Right forelimb (tissue), 1 donor: ENCODE data around the gene IL6ST.
"Not testable (repeated sequence)": the region's sequence is repeated elsewhere in the genome, so short reads cannot be mapped to it uniquely, and the experiment has no call there.

Experiments
- DNase-seq: peaks from one replicate; pipeline ENCODE4 v3.0.0-alpha.2; 2018

IL6ST gene

DNA sequence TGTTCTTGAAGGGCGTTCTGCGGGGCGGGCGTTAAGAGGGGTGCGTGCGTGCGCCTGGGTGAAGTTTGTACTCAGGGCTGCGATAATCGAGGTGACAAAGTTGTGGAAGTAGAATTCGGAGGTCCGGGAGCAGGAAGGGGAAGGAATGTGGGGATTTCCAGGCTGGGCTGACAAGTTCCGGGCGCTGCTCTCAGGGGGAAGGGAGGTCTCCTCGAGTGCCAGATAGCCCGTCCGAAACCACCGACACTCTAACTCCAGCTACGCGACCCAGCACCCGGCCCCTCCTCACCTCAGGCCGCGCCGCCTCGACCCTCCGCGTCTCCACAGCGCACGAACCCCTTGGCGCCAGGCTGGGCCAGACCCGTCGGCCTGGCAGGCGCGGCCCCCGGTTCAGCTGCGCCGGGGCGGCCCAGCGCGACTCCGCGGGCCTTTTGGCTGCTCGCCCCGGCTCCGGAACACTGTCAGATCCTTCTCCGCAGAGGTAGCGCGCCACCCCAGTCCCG is at the start of gene IL6ST:
Gene IL6ST (minus strand): TSS at position 469 of the 503 bp plus-strand sequence. CDS start 18,685 bp downstream, outside the sequence.
- no peak for DNase-seq

DNA sequence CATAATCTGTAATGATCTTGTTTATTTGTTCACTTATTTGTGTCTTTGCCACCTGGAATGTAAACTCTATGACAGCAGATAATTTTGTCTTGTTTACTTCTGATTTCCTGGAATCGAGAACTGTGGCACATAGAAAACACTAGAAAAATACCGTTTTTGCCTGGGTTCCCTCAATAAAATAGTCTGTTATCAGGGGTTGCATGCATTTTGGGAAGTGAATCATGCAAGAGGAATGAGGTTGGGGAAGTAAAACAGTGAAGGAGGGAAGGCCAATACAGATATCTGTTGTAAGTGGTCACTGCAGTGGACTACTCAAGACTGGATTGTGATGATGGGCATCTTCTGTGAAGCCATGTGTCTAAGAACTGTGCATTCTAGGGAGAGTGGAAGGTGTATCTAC is 45.2 kb upstream of the IL6ST start:
- no peak for DNase-seq

DNA sequence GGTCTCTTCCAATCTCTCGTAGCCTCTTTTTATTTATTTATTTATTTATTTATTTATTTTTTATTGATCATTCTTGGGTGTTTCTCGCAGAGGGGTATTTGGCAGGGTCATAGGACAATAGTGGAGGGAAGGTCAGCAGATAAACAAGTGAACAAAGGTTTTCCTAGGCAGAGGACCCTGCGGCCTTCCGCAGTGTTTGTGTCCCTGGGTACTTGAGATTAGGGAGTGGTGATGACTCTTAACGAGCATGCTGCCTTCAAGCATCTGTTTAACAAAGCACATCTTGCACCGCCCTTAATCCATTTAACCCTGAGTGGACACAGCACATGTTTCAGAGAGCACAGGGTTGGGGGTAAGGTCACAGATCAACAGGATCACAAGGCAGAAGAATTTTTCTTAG is 43.4 kb upstream of the IL6ST start:
- not testable (repeated sequence) for DNase-seq

- DNase-seq = no peak
Measured at GRCh38 chr5:56037531-56038010, 42.8 kb upstream of the IL6ST start.

DNA sequence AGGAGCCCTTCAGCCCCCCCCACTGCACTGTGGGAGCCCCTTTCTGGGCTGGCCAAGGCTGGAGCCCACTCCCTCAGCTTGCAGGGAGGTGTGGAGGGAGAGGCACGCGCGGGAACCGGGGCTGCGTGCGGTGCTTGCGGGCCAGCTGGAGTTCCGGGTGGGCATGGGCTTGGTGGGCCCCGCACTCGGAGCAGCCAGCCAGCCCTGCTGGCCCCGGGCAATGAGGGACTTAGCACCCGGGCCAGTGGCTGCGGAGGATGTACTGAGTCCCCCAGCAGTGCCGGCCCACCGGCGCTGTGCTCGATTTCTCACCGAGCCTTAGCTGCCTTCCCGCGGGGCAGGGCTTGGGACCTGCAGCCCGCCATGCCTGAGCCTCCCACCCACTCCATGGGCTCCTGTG is 40.6 kb upstream of the IL6ST start:
- not testable (repeated sequence) for DNase-seq

DNA sequence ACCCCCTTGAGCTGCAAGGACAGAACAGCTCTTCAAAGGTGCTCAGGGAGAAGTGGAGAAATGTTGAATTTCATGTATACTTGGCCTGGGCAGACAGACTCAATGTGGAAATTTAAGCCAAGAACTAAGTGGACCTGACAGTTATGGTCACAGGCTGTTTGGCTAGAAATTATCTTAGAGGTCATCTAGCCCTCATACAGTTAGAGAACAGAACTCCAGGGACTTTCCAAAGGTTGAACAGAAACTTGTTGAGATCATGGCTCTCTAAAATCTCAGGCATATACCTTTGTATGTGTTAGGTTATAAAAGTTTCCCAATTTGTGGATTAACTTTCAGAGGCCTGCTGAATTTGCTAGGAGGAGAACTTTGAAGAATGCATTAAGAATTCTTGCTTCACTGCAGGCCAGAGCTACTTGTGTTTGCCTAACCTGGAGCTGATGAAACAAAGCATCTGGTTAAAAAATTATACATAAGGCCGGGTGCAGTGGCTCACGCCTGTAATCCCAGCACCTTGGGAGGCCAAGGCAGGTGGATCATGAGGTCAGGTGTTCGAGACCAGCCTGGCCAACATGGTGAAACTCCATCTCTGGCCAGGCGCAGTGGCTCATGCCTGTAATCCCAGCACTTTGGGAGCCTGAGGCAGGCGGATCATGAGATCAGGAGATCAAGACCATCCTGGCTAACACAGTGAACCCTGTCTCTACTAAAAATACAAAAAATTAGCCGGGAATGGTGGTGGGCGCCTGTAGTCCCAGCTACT is 35.3 kb upstream of the IL6ST start:
- DNase-seq = not testable (repeated sequence)

DNA sequence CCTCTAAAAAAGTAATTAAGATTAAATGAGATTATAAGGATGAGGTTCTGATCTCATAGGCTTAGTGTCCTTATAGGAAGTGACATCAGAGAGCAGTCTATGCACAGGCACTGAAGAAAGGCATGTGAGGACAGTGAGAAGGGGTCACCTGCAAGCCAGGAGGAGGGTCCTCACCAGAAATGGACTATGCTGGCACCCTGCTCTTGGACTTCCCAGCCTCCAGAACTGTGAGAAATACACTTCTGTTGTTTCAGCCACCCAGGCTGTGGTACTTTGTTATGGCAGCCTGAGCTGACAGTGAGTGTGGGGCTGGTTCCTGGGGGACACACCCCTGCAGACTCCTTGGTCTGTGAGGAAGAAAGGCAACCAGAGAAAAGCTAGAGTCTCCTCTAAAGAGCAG is 34.7 kb upstream of the IL6ST start:
- no peak for DNase-seq

DNA sequence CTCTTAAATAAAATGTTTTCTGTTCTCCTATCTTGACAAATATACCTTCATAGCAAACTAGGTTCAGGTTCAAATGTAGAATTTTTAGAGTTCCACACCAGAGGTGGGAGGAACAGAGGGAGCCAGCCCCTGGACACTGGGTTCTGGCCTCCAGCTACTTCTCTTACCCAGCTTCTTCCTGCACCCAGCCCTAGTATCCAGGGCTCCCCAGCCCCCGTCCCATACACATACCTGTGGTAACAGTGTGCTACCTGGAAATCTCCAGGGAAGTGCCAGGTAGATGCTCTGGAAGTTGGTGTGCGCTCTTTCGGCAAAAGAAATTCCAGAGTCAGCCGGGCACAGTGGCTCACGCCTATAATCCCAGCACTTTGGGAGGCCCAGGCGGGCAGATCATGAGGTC is 33.9 kb upstream of the IL6ST start:
- DNase-seq = no peak

DNA sequence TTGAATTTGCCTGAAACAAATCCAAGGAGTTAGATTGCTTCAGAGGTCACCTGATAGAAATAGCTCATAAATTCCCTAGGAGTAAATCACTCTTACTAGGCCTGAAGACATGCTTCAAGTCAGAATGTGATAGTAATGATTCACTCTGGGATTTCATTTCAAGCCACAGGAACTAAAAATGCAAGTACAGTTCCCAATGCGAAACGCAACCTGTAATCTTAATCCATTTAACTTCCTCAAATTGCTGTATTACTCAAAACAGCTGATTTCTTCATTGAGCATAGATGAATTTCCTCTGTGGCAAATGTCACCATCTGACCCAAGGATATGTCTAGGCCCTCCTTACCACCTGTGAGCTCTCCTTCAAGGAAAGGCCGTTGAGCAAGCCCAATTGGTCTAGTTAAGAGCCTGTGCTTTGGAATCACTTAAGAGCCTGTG is 32.1 kb upstream of the IL6ST start:
- DNase-seq = no peak

DNA sequence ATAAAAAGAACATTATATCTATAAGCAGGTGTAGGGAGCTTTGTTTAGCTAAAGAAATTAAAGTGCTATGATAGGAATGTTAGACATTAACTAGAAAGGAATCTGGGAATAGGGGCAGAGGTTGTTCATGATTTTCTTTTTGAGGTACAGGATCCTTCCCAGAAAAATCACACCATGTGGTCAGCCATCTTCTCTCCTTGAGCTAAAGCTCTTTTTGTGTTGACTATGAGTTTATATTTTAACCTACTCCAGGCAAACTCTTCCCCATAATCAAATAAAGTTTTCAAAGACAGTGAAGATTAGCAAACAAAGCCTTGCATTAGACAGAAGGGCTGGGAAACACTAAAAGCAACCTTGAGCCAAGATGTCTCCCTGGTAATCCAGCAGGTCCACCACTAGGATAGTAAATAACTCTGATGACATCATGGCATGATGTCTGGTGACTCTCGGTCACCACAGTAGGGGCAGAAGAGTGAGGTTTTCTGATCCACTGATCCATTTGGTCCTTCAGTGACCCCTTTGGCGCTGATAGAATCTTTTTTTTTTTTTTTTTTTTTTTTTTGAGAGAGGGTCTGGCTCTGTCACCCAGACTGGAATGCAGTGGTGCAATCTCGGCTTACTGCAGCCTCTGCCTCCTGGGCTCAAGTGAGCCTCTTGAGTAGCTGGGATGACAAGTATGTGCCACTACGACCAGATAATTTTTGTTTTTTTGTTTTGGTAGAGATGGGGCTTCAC is 30.6 kb upstream of the IL6ST start:
- DNase-seq = no peak

DNA sequence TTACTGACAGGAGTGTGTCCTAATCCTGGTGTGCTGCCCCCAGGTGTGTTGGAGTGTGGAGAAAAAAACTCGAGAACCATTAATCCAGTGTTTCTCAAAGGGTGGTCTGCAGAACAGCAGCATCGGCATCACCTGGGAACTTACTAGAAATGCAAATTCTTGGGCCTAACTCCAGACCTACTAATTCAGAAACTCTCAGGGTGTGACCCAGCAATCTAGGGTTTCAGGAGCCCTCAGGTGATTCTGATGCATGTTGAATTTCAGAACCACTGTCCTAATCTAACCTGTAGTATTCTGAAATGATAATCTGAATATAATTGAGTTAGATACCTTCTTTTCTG is 30.0 kb upstream of the IL6ST start:
- no peak for DNase-seq

DNA sequence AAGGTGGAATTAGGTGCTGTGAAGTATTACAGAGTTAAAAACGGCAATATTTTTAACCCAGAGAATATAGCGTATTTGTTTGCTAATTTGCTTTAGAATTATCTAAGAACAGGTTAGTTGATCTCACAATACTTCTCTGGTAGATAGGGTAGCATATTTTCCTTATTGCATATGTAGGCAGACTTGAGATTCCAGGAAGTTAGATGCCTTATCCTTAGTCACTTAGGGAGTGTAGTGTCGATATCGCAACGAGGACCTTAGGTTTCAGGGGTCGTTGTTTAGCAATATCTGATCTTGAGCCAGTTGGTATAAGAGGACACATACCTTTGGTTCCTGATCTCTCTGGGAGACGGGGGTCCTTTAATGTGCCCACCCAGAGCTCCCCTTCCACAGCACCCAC is 28.5 kb upstream of the IL6ST start:
- no peak for DNase-seq

DNA sequence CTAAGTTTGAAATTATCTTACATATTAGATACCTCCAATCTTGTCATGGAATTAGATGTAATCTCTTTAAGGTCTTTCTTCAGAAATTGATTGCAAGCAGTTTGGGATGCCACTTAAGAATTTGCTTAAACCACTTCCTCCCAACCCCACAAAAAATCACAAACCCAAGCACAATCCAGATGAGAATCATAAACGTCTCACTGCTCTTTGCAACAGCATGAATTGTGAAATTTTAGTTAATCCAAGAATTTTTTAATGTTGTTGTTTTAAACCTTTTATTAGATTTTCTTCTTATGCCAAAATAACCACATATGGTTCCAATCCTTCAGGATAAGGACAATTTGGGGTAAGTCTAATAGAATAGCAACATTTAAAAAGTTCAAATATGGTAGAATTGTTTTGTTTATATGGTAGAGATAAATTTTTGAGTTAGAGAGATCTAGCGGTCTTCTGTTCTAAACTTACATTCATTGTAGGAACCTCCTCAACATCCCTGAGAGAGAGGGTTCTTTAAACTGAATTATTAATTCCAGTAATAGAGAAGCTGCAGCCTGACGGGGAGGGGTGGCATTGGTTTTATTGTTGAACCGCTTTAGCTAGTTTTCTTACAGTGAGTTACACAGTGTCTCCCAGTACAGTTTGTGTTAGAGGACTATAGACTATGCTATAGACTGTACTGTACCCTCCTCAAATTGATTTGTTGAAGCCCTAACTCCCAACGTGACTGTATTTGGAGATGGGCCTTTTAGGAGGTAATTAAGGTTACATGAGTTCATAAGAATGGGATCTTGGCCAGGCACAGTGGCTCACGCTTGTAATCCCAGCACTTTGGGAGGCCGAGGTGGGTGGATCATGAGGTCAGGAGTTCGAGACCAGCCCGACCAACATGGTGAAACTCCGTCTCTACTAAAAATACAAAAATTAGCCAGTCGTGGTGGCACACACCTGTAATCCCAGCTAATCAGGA is 24.8 kb upstream of the IL6ST start:
- no peak for DNase-seq

DNA sequence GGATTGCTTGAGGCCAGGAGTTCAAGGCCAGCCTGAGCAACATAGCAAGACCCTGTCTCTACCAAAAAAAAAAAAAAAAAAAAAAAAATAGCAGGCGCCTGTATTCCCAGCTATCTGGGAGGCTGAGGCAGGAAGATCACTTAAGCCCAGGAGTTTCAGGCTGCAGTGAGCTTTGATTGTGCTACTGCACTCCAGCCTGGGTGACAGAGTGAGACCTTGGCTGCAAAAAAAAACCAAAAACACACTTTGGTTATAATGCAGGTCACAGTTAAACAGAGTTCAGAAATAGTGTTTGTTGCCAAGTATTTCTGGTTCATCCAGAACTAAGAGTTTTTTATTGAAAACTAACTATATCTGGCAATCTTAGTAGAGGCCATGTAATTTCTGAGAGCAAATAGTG is 24.1 kb upstream of the IL6ST start:
- DNase-seq = no peak

GRCh38 chr5:56014701-56015100 is 19.9 kb upstream of the IL6ST start:
- not testable (repeated sequence) for DNase-seq

DNA sequence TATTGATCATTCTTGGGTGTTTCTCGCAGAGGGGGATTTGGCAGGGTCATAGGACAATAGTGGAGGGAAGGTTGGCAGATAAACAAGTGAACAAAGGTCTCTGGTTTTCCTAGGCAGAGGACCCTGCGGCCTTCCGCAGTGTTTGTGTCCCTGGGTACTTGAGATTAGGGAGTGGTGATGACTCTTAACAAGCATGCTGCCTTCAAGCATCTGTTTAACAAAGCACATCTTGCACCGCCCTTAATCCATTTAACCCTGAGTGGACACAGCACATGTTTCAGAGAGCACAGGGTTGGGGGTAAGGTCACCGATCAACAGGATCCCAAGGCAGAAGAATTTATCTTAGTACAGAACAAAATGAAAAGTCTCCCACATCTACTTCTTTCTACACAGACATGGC is 19.2 kb upstream of the IL6ST start:
- DNase-seq = not testable (repeated sequence)

GRCh38 chr5:56012281-56012963 is 17.7 kb upstream of the IL6ST start:
- no peak for DNase-seq

DNA sequence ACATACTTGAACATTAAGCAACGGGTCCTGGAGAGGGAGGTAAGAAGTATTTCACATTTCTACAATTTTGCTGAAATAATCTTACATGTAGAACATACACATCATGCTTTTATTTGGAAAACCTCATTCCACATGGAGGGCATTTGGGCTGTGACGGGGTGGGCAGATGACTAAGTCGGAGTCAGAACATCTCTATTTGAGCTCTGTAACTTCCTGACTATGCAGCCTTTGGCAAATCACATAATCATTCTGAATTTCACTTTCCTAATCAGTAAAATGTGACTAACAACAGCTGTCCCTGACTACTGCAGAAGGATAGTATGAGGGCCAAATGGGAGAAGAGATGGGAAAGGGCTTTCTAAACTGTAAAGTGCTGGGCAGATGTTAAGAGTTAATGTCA is 17.1 kb upstream of the IL6ST start:
- DNase-seq = no peak

DNA sequence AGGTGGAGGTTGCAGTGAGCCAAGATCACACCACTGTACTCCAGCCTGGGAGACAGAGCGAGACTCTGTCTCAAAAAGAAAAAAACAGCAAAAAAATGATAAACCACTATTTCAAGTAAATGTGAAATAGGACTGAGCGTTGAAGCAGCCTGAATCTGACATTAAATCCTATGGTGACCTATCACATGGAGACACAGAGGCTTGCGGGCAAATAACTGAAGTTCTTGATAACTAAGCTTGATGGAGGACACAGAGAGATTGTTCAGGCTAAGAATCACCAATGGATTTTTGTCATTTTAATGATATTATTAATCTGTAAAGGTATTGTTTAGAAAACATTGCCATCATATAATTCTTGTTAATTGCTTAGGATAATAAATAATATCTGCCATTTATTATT is 15.7 kb upstream of the IL6ST start:
- no peak for DNase-seq

GRCh38 chr5:56006600-56006999 is 11.8 kb upstream of the IL6ST start:
- DNase-seq = no peak

DNA sequence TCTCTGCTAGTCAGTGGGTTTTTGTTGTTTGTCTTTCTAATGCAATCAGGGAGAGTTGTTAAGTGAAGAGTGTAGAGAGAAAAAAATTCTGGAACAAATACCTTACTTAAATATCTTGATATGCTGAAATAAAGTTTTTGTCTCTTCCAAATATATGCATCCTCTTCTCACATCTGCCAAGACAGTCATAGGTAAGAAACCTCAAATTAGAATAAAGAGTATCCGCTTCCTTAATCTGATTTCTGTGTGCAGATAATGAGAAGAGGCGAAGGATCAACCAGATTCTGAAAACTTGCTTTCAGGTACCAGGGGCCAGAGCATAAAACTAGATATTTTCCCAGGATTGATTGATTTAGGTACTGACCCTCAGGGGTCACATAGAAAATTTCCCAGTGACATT is 11.3 kb upstream of the IL6ST start:
- DNase-seq = no peak

DNA sequence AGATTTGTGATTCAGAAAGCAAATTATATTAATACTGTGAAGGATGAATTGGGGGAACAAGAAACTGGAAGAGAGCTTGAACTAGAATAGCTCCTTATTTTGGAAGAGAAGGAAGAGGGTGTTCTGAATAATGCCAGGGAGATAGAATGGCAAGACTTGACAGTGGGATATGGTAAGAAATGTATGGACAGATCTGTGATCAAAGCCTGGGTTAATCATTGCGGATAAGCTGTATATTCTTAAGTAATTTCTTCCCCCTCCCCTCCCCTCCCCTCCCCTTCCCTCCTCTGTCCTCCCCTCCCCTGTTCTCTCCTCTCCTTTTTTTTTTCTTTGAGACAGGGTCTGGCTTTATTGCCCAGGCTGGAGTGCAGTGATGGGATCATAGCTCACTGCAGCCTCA is 10.1 kb upstream of the IL6ST start:
- DNase-seq = no peak
